ENCODE data around the gene TNFRSF14. TPM values are rescaled to one million over a fixed set of nuclear protein-coding genes. Genes with fewer than 3 reads are reported as not detected.

Gene TNFRSF14
- total RNA-seq, 1 experiment from 2014 or later: 25.5 TPM

DNA sequence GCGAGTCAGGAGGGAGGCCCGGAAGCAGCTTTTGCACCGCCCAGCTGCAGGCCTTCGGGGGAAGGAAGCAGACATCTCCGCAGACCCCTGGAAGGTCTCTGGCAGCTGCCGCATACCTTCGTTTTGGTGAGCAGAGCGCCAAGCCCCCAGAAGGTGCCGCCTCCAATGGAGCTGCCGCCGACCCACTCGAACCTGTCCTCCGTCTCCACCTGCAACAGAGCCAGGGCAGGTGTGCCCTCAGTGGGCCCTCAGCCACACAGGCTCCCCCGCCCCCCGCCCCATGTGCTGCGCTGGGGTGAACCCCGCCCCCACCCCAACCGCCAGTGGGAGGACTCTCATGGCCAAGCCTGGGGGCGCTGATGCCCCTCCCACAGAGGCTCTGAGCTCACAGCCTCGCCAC lies 36.0 kb upstream of the TNFRSF14 start:
- Histone ChIP-seq H3K4me1 (ENCODE audit: insufficient read depth, low read length) (peaks cover 25% of the 10 kb centered on the region), H3K27me3 (ENCODE audit: low read length) (no peaks in the 10 kb centered on the region), H3K4me2 (ENCODE audit: low read length) (no peak overlapping the region), H3K9me2 (replicated peaks; ENCODE audit: low read length) (no peaks in the 10 kb centered on the region), H4K20me1 (ENCODE audit: low read length) (peaks cover 36% of the 10 kb centered on the region), H3K79me2 (ENCODE audit: low read length) (peaks cover 45% of the 10 kb centered on the region), H3K27ac (ENCODE audit: low read length) (no peak overlapping the region), H3K4me3 (ENCODE audit: low read length) (no peak overlapping the region), H3K36me3 (ENCODE audit: low read depth, low read length) (peaks cover 52% of the 10 kb centered on the region), H3K9ac (ENCODE audit: low read length) (no peak overlapping the region), H3K9me3 (ENCODE audit: low read length) (no peaks in the 10 kb centered on the region), H3F3A (ENCODE audit: low read length, unreplicated experiment) (no peaks in the 10 kb centered on the region), H2AFZ (ENCODE audit: low read length) (no peak overlapping the region)
- BruUV-seq (replicated peaks): no TSS peak
- intact Hi-C loops (cut with micrococcal nuclease): no loop called here
- no peak for DNase-seq
- CTCF ChIA-PET: no interaction called here
- TF ChIP-seq EZH2 (IDR thresholded peaks at IDR 0.05; ENCODE audit: low read length, unreplicated experiment): no peak
- TF ChIP-seq EZH2phosphoT487 (IDR thresholded peaks at IDR 0.05; ENCODE audit: borderline replicate concordance, low read length): no peak
- no peak for TF ChIP-seq CTCF (conservative IDR thresholded peaks at IDR 0.05; ENCODE audit: low read depth, low read length)
- POLR2A ChIA-PET (ENCODE audit: unreplicated experiment): no interaction called here
- ATAC-seq: no peak

DNA sequence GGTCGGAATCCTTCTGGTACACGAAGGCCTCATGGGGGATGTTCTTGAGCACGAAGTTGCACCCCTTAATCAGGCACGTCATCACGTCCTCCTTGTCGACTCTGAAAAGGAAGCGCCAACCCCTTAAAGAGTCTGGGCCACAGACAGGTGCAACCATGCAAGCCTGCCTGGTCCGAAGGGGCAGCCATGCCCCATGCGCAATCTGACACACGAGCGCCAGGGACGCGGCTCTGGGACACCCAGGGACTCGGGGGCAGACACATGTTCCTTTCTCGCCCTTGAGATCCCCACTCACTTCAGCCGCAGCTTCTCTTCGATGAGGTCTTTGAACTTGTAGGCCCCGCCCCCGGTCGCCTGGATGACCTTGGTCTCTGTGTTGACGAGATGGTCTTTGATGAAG lies 35.4 kb upstream of the TNFRSF14 start:
- no peaks in the 10 kb centered on the region for H3F3A ChIP-seq (ENCODE audit: low read length, unreplicated experiment)
- H4K20me1 ChIP-seq (ENCODE audit: low read length): peaks cover 42% of the 10 kb centered on the region
- H3K4me1 ChIP-seq (ENCODE audit: insufficient read depth, low read length): peaks cover 25% of the 10 kb centered on the region
- no peak overlapping the region for H2AFZ ChIP-seq (ENCODE audit: low read length)
- peaks cover 52% of the 10 kb centered on the region for H3K36me3 ChIP-seq (ENCODE audit: low read depth, low read length)
- H3K79me2 ChIP-seq (ENCODE audit: low read length): peaks cover 51% of the 10 kb centered on the region
- no peaks in the 10 kb centered on the region for H3K9me2 ChIP-seq (replicated peaks; ENCODE audit: low read length)
- no peaks in the 10 kb centered on the region for H3K9me3 ChIP-seq (ENCODE audit: low read length)
- no peak overlapping the region for H3K4me3 ChIP-seq (ENCODE audit: low read length)
- H3K4me2 ChIP-seq (ENCODE audit: low read length): no peak overlapping the region
- intact Hi-C loops (cut with micrococcal nuclease): no loop called here
- no peak for ATAC-seq
- no peak overlapping the region for H3K9ac ChIP-seq (ENCODE audit: low read length)
- no peak for DNase-seq
- CTCF ChIA-PET: no interaction called here
- POLR2A ChIA-PET (ENCODE audit: unreplicated experiment): no interaction called here
- no peaks in the 10 kb centered on the region for H3K27me3 ChIP-seq (ENCODE audit: low read length)
- no peak overlapping the region for H3K27ac ChIP-seq (ENCODE audit: low read length)
- TF ChIP-seq EZH2 (IDR thresholded peaks at IDR 0.05; ENCODE audit: low read length, unreplicated experiment) (no peak), EZH2phosphoT487 (IDR thresholded peaks at IDR 0.05; ENCODE audit: borderline replicate concordance, low read length) (no peak), CTCF (conservative IDR thresholded peaks at IDR 0.05; ENCODE audit: low read depth, low read length) (no peak)
- no TSS peak for BruUV-seq (replicated peaks)

- H3K9me2 ChIP-seq (replicated peaks; ENCODE audit: low read length): no peaks in the 10 kb centered on the region
- DNase-seq: no peak
- no peaks in the 10 kb centered on the region for H3K27me3 ChIP-seq (ENCODE audit: low read length)
- H3K4me3 ChIP-seq (ENCODE audit: low read length): no peak overlapping the region
- intact Hi-C loops (cut with micrococcal nuclease): no loop called here
- H3K27ac ChIP-seq (ENCODE audit: low read length): no peak overlapping the region
- H3K4me2 ChIP-seq (ENCODE audit: low read length): no peak overlapping the region
- no peak for ATAC-seq
- peaks cover 53% of the 10 kb centered on the region for H3K79me2 ChIP-seq (ENCODE audit: low read length)
- no peak overlapping the region for H3K9ac ChIP-seq (ENCODE audit: low read length)
- no TSS peak for BruUV-seq (replicated peaks)
- ChIA-PET POLR2A (ENCODE audit: unreplicated experiment) (no interaction called here), CTCF (no interaction called here)
- H3K9me3 ChIP-seq (ENCODE audit: low read length): no peaks in the 10 kb centered on the region
- H3K36me3 ChIP-seq (ENCODE audit: low read depth, low read length): peaks cover 39% of the 10 kb centered on the region
- H3K4me1 ChIP-seq (ENCODE audit: insufficient read depth, low read length): peaks cover 32% of the 10 kb centered on the region
- peaks cover 43% of the 10 kb centered on the region for H4K20me1 ChIP-seq (ENCODE audit: low read length)
- H2AFZ ChIP-seq (ENCODE audit: low read length): no peak overlapping the region
- H3F3A ChIP-seq (ENCODE audit: low read length, unreplicated experiment): no peaks in the 10 kb centered on the region
- TF ChIP-seq EZH2phosphoT487 (IDR thresholded peaks at IDR 0.05; ENCODE audit: borderline replicate concordance, low read length): no peak
- TF ChIP-seq EZH2 (IDR thresholded peaks at IDR 0.05; ENCODE audit: low read length, unreplicated experiment): no peak
- no peak for TF ChIP-seq CTCF (conservative IDR thresholded peaks at IDR 0.05; ENCODE audit: low read depth, low read length)
These were observed 33.9 kb upstream of the TNFRSF14 start for GRCh38 chr1:2522230-2522629.

Measured in PC-3 (cell line).